Endothelial cell of hepatic sinusoid (primary cell): ENCODE results near the gene PNPLA4.

Source experiments
- in situ Hi-C: cut with HindIII; loops from 2 replicates; pipeline ENCODE4 v1.10.0; 2017; ENCODE audit warnings: low sequenced_read_pairs

The PNPLA4 gene

DNA sequence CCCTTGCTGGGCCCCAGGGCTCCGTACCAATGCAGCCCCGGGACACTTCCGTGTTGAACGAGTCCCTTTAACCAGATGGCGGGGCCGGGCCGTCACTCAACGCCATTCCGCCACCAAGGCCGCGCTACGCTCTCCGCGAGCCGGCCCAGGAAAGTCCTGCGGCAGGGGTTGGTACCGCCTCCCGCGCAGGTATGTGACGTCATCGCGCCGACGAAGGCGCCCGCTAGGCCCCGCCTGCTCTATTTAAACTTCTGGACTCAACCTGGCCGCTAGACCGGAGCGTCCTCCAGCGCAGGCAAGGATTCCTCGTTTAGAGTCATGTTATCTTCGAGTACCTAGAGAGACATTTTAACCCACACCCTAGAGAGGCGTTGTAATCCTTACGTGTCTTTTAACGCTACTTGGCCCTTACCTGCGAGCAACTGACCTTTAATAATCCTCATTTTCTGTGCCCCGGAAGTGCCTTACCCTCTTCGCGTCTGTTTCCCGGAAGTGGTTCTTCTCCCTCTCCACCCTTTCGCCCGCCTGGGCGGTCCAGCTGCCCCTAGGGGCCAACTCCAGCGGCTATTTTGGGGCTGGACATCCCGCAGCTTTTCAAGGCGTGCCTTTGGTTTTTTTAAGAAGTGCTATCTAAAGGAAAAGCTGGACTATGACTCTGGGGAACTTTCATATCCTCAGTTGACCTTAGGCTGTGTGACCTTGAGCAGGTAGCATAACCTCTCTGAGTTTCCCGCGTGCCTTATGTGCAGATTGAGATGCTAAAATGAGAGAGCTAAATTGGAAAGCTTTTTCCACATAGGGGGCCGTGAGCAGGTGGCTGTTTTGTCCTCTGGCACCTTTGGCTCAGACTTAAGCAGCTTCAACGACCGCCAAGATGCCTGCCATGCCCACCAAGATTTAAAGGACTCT is at the start of gene PNPLA4:
Gene PNPLA4, minus strand, starts transcription at position 155 of the 909 bp plus-strand sequence. CDS start 1,294 bp downstream, outside the sequence.
- in situ Hi-C loops, result no loop called here

GRCh38 chrX:7972586-7972985 is 45.4 kb upstream of the PNPLA4 start:
- in situ Hi-C loops, result no loop called here

DNA sequence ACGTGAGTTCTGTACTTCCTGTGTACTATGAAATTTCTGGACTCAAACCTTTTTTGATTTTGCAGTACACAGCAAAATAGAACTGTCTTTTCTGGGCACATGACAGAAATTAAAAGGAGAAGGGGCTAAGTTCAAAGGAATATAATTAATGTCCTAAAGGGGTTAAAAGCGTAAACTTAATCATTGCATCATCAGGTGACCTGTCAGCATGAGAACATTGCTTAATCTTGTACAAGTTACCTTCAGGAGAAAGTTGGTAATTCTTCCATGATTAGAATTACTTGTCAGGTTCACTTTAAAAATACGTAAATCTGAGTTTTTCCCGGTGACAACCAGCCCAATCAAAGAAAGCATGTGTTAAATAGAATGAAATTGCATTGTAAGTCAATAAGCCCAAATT is 43.2 kb upstream of the PNPLA4 start:
- in situ Hi-C loops, result no loop called here

DNA sequence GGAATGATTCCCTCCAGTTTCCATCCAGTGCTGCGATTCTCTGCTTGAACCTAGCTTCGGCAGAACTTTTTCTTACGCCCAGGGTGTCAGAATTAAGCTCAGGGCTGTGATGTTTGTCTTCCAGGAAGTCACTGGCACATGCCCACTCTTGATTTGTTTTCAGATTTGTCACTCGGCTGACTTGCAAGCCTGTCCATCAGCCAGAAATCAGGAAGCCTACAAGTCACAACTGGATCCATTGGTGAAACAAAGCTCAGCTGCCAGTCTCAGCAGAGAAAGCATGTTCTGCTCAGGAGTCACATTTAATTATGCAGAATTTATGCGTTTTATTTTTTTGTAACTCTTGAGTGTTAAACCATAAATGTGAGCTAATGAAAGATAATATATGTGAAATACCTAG is 38.2 kb upstream of the PNPLA4 start:
- in situ Hi-C loops, result no loop called here

GRCh38 chrX:7960246-7960645 is 33.0 kb upstream of the PNPLA4 start:
- in situ Hi-C loops, result no loop called here

DNA sequence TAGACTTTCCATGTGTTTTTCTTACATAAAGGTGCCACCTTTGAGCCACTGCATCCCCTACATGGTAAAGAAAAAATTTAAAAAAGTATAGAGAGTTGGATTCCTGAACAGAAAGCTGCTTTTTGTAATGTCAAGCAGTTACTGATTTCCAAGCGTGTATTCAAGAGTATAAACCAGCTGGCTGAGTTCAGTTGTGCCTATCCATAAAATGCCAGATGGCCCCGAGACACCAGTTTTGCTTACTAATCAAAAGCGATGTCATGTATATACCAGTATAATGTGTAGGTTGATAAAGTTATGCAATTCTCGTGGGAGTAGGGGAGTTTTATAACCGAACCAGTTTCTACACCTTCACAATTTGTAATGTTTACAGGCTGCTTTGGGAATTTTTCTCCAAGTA is 26.2 kb upstream of the PNPLA4 start:
- in situ Hi-C loops, result no loop called here

GRCh38 chrX:7950865-7951264 is 23.7 kb upstream of the PNPLA4 start:
- in situ Hi-C loops, result no loop called here

DNA sequence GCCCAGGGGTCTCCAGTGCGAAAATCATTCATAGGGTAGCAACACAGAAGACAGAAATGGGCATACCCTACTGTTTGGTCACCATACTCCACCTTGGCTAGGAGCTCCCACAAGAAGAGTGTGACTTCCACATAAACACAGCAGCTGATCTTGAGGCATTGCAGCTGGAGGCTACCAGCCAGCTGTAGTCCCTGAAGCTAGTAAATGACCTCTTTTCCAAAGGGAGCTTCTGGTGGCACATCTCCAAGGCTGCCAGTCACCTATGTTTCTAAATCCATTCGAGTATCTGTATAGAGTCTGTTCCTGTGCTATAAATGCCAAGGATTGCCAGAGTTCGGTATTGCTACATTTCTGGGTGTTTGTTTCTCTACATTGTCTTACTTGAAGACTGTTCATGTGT is 21.3 kb upstream of the PNPLA4 start:
- in situ Hi-C loops, result no loop called here

DNA sequence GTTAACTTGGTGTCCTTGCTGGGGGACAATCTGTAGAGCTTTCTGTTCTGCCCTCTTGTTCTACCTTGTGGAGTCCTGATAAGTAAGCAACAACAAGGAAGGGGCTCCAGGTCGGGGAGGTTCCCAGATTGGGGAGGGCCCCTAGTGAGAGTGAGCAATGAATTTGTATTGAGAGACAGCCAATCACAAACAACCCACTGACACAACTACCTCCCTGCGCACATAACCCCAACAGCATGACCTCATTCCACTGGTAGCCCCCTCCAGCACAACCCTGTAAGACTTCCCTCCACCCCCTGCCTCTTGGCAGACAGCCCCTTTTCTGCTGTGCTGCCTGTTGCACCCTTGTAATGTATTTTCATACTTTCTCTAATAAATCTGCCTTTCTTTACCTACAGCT is 19.7 kb upstream of the PNPLA4 start:
- in situ Hi-C loops, result no loop called here

GRCh38 chrX:7943600-7944245 is 16.5 kb upstream of the PNPLA4 start:
- in situ Hi-C loops, result no loop called here

- in situ Hi-C loops, result no loop called here
These were observed 14.3 kb upstream of the PNPLA4 start for GRCh38 chrX:7941390-7942042.

GRCh38 chrX:7934026-7934425 is 6.8 kb upstream of the PNPLA4 start:
- in situ Hi-C loops, result no loop called here

DNA sequence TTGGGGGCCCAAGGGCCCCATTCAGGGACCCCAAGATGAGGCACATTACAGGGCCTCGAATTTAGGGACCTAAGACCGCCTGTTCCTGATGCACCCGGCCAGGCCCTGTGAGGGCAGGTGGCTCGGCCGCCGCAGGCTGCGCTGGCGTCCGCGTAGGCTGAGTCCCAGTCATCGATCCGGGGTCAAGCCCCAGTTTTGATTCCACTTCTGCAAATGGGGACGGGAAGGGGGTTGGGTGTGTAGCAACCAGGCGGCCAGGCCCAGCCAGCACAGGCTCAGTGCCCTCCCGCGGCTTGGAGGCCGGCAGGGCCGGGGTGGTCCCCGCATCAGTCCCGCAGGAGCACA is 327 bp downstream of the PNPLA4 start:
- in situ Hi-C loops, result no loop called here

GRCh38 chrX:7926501-7926900 is 712 bp downstream of the PNPLA4 start:
- in situ Hi-C loops, result no loop called here

- in situ Hi-C loops, result no loop called here
These were observed 1.2 kb downstream of the PNPLA4 start for GRCh38 chrX:7925867-7926472.

- in situ Hi-C loops, result no loop called here
These were observed 5.5 kb downstream of the PNPLA4 start for GRCh38 chrX:7921750-7922149.

GRCh38 chrX:7908821-7909220 is 18.4 kb downstream of the PNPLA4 start:
- in situ Hi-C loops, result no loop called here

DNA sequence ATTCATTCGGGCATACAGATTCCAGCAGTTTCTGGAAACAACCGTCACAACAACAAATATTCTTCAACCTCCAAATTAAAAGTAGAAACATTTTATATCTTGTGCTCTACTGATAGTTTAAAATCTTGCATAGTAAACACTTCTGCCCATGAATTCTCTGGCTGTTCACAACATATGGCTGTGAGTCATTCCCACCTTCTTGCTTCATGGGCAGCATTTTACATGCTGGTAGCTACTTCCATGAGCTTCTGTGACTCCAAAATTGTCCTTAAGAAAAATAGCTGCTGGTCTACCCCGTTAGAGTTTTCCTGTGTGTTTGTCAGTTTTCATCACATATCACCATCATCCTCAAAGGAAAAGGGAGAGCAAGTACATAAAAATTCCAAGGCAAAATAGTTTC is 22.7 kb downstream of the PNPLA4 start:
- in situ Hi-C loops, result no loop called here

- in situ Hi-C loops, result no loop called here
These were observed 35.3 kb downstream of the PNPLA4 start for GRCh38 chrX:7891928-7892327.

- in situ Hi-C loops, result no loop called here
These were observed 37.5 kb downstream of the PNPLA4 start for GRCh38 chrX:7889680-7890079.

GRCh38 chrX:7889135-7889534 is 38.1 kb downstream of the PNPLA4 start:
- in situ Hi-C loops, result no loop called here
